GM12891 (cell line): ENCODE results near the gene ITM2B. TPM values are rescaled to one million over a fixed set of nuclear protein-coding genes. Genes with fewer than 3 reads are reported as not detected.

Experiments
- DNase-seq: peaks from one replicate; pipeline ENCODE4 v3.0.0; 2011; ENCODE audit warnings: low spot score; ENCODE audit not compliant: insufficient read length
- FAIRE-seq: peaks from 2 replicates; lab custom pipeline; 2011; peaks lifted over from hg19 to GRCh38; lab: Jason Lieb, UNC
- PAX5 ChIP-seq: IDR thresholded peaks from 2 replicates; pipeline ENCODE4 v1.6.1; 2011; ENCODE audit warnings: low read length, moderate library complexity, mild to moderate bottlenecking; ENCODE audit not compliant: insufficient read depth, severe bottlenecking
- POLR2A ChIP-seq: IDR thresholded peaks from 2 replicates; pipeline ENCODE4 v1.6.1; 2011; ENCODE audit warnings: low read depth, low read length, control low read depth
- POLR2AphosphoS5 ChIP-seq: IDR thresholded peaks from 2 replicates; pipeline ENCODE4 v1.6.1; 2011; ENCODE audit warnings: low read depth, low read length, control low read depth
- POU2F2 ChIP-seq: IDR thresholded peaks from 2 replicates; pipeline ENCODE4 v1.6.1; 2011; ENCODE audit warnings: low read depth, mild to moderate bottlenecking, control low read depth, low read length, moderate library complexity
- SPI1 ChIP-seq: IDR thresholded peaks from 2 replicates; pipeline ENCODE4 v1.6.1; 2011; ENCODE audit warnings: low read depth, low read length, control low read depth
- TAF1 ChIP-seq: IDR thresholded peaks from 2 replicates; pipeline ENCODE4 v1.6.1; 2011; ENCODE audit warnings: low read depth, low read length, control low read depth
- polyA plus RNA-seq: library from polyadenylated mRNA; unstranded; fragments of >200 nt; gene quantifications from one replicate; pipeline ENCODE4 v1.2.1, GENCODE V29; 2012; ENCODE audit warnings: low read depth, missing spikeins, inconsistent platforms; ENCODE audit not compliant: missing spikeins

Gene ITM2B
- 12.3 TPM for polyA plus RNA-seq

GRCh38 chr13:48233046-48233888 lies at the start of gene ITM2B:
Gene ITM2B, plus strand, starts transcription at chr13:48233206. Its CDS starts 155 bp downstream, at chr13:48233361.
- FAIRE-seq (peak; percentile 70), DNase-seq (peak; percentile 43)
- TF ChIP-seq SPI1 = peak; percentile 48
- TF ChIP-seq POLR2A = no peak
- TF ChIP-seq PAX5 = no peak

DNA sequence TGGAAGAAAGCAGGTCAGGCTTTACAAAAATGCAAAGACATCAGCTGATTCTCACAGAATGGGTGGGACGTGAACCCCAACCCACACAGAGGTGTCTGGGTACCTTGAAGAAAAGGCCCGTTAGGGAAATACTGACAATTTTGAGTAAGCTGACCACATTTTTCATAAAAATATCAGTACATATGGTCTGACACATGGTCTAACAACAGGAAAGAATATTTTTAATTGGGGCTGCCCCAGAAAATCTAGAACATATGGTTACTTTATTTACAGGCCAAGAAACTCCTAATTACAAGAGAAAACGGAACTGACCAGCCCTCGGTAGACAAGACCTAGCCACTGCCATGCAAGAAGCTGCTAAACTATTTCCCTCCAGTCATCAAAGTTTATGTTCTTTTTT lies 48.7 kb upstream of the ITM2B start:
- FAIRE-seq = no peak

DNA sequence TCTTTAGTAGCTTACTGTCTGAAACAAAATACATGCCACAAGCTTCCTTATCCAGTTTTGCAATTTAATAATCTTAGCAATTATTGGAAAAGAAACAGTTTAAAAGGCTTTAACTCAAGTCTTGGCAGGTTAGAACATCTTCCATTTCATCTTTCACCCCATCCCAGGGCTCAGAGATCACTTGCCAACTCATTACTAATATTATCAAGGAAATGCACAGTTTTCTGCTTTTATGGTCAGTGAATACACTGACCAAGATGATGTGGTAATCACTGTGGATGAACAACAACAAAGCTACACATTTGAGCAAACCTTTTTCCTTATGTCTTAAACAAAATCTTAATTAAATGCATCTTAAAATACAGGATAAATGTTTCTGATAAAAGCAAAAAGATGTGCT lies 48.0 kb upstream of the ITM2B start:
- no peak for FAIRE-seq
- DNase-seq = no peak
- no peak for TF ChIP-seq POLR2AphosphoS5
- TF ChIP-seq SPI1 = no peak
- TF ChIP-seq POLR2A = no peak
- no peak for TF ChIP-seq POU2F2
- no peak for TF ChIP-seq PAX5
- TF ChIP-seq TAF1 = no peak

More for the DNA sequence above, 48.7 kb upstream of the ITM2B start:
- no peak for DNase-seq
- TF ChIP-seq POU2F2 = peak; percentile 74; the same call in 1 of the 2 replicates
- peak; percentile 72 for TF ChIP-seq SPI1
- TF ChIP-seq POLR2AphosphoS5 = no peak

GRCh38 chr13:48186722-48187121 lies 46.3 kb upstream of the ITM2B start:
- DNase-seq = no peak

DNA sequence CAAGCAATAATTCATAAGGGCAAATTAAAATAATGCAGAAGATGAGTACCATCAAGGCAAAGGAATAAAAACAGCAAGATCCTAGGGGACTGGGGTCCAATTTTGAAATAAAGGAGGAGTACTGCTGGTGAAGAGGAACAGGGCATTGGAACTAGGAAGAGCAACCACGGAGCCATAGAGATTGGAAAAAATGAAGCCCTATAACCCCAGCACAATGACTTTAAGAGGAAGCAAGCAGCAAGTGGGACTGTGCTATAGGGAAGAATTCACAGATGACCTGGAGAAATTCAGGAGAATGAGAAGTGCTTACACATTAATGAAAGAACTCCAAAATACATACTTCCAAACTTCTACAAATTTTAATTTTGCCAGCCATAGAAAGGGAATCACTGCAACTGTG lies 44.9 kb upstream of the ITM2B start:
- TF ChIP-seq POLR2A (no peak), POU2F2 (no peak), TAF1 (no peak), POLR2AphosphoS5 (no peak), PAX5 (no peak), SPI1 (no peak)
- FAIRE-seq = no peak
- no peak for DNase-seq

More at GRCh38 chr13:48186722-48187121, 46.3 kb upstream of the ITM2B start:
- TF ChIP-seq PAX5 (no peak), TAF1 (no peak), SPI1 (no peak), POLR2AphosphoS5 (no peak), POLR2A (no peak), POU2F2 (no peak)
- no peak for FAIRE-seq

DNA sequence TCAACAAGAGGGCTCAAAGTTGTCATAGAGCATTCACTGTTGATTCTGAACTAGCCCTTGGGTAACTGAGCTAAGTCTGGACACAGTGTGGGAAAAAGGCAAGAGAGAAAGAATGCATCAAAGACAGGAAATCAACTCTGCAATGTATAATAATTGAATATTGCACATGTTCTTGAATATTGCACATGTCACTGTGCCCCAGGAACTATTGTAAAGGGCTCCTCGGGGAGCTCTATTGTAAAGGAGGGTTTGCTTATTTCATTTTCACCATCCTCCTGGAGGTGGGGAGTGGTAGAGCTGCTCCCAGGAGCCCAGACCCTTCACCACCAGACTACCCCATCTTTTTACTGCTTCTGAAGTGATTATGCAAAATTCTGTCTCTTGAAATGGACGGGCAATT lies 44.4 kb upstream of the ITM2B start:
- TF ChIP-seq POLR2AphosphoS5 = no peak
- TF ChIP-seq POU2F2 = no peak
- no peak for TF ChIP-seq POLR2A
- TF ChIP-seq TAF1 = no peak
- TF ChIP-seq PAX5 = no peak
- TF ChIP-seq SPI1 = no peak
- DNase-seq (no peak), FAIRE-seq (no peak)

- DNase-seq = no peak
- FAIRE-seq = no peak
- TF ChIP-seq POU2F2 (no peak), PAX5 (no peak), POLR2AphosphoS5 (no peak), TAF1 (no peak), POLR2A (no peak), SPI1 (no peak)
These were observed 43.8 kb upstream of the ITM2B start for GRCh38 chr13:48189171-48189570.

DNA sequence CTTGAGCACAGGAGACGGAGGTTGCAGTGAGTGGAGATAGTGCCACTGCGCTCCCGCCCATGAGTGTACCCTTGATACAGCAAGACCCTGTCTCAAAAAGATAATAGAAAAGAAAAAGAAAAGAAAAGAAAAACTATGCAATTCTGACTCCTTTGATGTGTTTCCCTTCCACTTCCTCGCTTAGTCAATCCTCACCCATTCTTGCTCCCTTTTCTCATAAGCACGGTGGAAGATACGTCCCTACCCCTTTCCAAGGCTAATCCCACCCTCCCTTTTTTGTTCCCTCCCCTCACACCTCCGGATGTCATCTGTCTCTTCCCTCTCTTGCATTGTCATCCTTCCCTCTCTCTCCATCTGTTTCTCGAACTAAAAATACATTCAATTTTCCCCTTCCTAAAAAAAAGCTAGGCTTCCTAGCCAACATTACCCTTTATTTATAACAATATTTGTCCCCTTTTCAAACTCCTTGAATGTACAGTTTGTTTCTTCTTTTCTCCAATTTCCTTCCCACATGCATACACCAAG lies 40.5 kb upstream of the ITM2B start:
- TF ChIP-seq POLR2A (no peak), POLR2AphosphoS5 (no peak), PAX5 (no peak), SPI1 (no peak), TAF1 (no peak), POU2F2 (no peak)
- FAIRE-seq = no peak
- no peak for DNase-seq

GRCh38 chr13:48194379-48194754 lies 38.6 kb upstream of the ITM2B start:
- FAIRE-seq (no peak), DNase-seq (no peak)
- peak; percentile 72 for TF ChIP-seq SPI1
- TF ChIP-seq TAF1 = no peak

GRCh38 chr13:48199404-48199946 lies 33.5 kb upstream of the ITM2B start:
- TF ChIP-seq POLR2AphosphoS5 (no peak), TAF1 (no peak), SPI1 (no peak)

More at GRCh38 chr13:48199404-48199946, 33.5 kb upstream of the ITM2B start:
- FAIRE-seq (no peak), DNase-seq (no peak)
